HEK293 (cell line): Measurements from ENCODE around the gene NPR3.

ENCODE experiments used
- CTCF ChIA-PET: fragments of 350-600 bp; formaldehyde crosslinking; extraction: SDS; loops from one replicate; lab custom pipeline; 2021; ENCODE audit warnings: antibody characterized with exemption; lab: Yijun Ruan, JAX
- POLR2A ChIA-PET: fragments of 300-600 bp; formaldehyde crosslinking; extraction: SDS; loops from one replicate; lab custom pipeline; 2020; ENCODE audit warnings: antibody characterized with exemption, inconsistent platforms; lab: Yijun Ruan, JAX
- H3K27ac ChIP-seq: fragments of 200-500 bp; sonication (Bioruptor generic); 2 replicates; pipeline ENCODE4 v1.5.1; 2014; ENCODE audit warnings: low read depth, low read length, control low read depth, inconsistent platforms; ENCODE audit errors: extremely low read depth
- H3K36me3 ChIP-seq, 2 experiments: fragments of 200-500 bp in 1 of 2; sonication (Bioruptor generic) in 1 of 2; 1 replicate in 1 of 2; 2 replicates in 1 of 2; pipeline ENCODE4 v1.5.1; 2014 to 2017; ENCODE audit warnings: inconsistent platforms in 2 of 2, low read length in 2 of 2; ENCODE audit not compliant: control insufficient read depth in 2 of 2, insufficient read depth in 1 of 2
- H3K4me1 ChIP-seq: fragments of 200-500 bp; sonication (Bioruptor generic); 2 replicates; pipeline ENCODE4 v1.5.1; 2014; ENCODE audit warnings: mild to moderate bottlenecking, low read length, inconsistent platforms; ENCODE audit not compliant: control insufficient read depth, insufficient read depth
- H3K4me3 ChIP-seq: 2 replicates; pipeline ENCODE4 v1.5.1; 2011; ENCODE audit warnings: low read depth, mild to moderate bottlenecking, control low read depth, low read length, moderate library complexity
- H3K9me3 ChIP-seq: fragments of 200-500 bp; sonication (Bioruptor generic); 2 replicates; pipeline ENCODE4 v1.5.1; 2014; ENCODE audit warnings: low read depth, low read length, inconsistent platforms; ENCODE audit not compliant: control insufficient read depth, insufficient read depth
- BCL11B ChIP-seq: fragments of 450-650 bp; formaldehyde crosslinking; IDR thresholded peaks from 2 replicates; pipeline ENCODE4 v1.5.1; 2016; ENCODE audit warnings: low read depth, missing biosample characterization, missing genetic modification characterization
- FEZF1 ChIP-seq: fragments of 450-650 bp; formaldehyde crosslinking; IDR thresholded peaks from 2 replicates; pipeline ENCODE4 v1.5.1; 2016; ENCODE audit warnings: missing biosample characterization, missing genetic modification characterization
- GLI2 ChIP-seq: fragments of 450-650 bp; formaldehyde crosslinking; IDR thresholded peaks from 2 replicates; pipeline ENCODE4; 2017; ENCODE audit warnings: missing biosample characterization, missing genetic modification characterization, low read depth, borderline replicate concordance
- GLI4 ChIP-seq: fragments of 450-650 bp; formaldehyde crosslinking; IDR thresholded peaks from 2 replicates; pipeline ENCODE4 v1.5.1; 2016; ENCODE audit warnings: missing biosample characterization, missing genetic modification characterization
- GLIS2 ChIP-seq: fragments of 450-650 bp; formaldehyde crosslinking; IDR thresholded peaks from 2 replicates; pipeline ENCODE4 v1.5.1; 2016; ENCODE audit warnings: missing biosample characterization, missing genetic modification characterization
- HOXA7 ChIP-seq: sonication (generic); formaldehyde crosslinking; IDR thresholded peaks from 2 replicates; pipeline ENCODE4 v1.8.1; 2022; ENCODE audit warnings: missing genetic modification reagents, borderline replicate concordance
- KLF7 ChIP-seq: fragments of 450-650 bp; formaldehyde crosslinking; IDR thresholded peaks from 2 replicates; pipeline ENCODE4 v1.5.1; 2016; ENCODE audit warnings: missing biosample characterization, missing genetic modification characterization, borderline replicate concordance
- MZF1 ChIP-seq: fragments of 450-650 bp; formaldehyde crosslinking; IDR thresholded peaks from 2 replicates; pipeline ENCODE4 v1.5.1; 2017; ENCODE audit warnings: missing biosample characterization, missing genetic modification characterization, borderline replicate concordance
- OSR2 ChIP-seq: fragments of 450-650 bp; formaldehyde crosslinking; IDR thresholded peaks from 2 replicates; pipeline ENCODE4 v1.5.1; 2016; ENCODE audit warnings: missing biosample characterization, missing genetic modification characterization
- SALL2 ChIP-seq: fragments of 450-650 bp; formaldehyde crosslinking; IDR thresholded peaks from 2 replicates; pipeline ENCODE4 v1.5.0; 2017; ENCODE audit warnings: missing biosample characterization, mild to moderate bottlenecking, missing genetic modification characterization, borderline replicate concordance
- SCRT2 ChIP-seq: fragments of 450-650 bp; formaldehyde crosslinking; IDR thresholded peaks from 2 replicates; pipeline ENCODE4 v1.5.1; 2016; ENCODE audit warnings: missing biosample characterization, missing genetic modification characterization
- WT1 ChIP-seq: fragments of 450-650 bp; formaldehyde crosslinking; IDR thresholded peaks from 2 replicates; pipeline ENCODE4 v1.5.1; 2016; ENCODE audit warnings: missing biosample characterization, missing genetic modification characterization
- ZEB2 ChIP-seq: fragments of 450-650 bp; formaldehyde crosslinking; IDR thresholded peaks from 2 replicates; pipeline ENCODE4 v1.5.1; 2016; ENCODE audit warnings: missing biosample characterization, missing genetic modification characterization
- ZIC2 ChIP-seq: fragments of 450-650 bp; formaldehyde crosslinking; IDR thresholded peaks from 2 replicates; pipeline ENCODE4 v1.5.1; 2016; ENCODE audit warnings: missing biosample characterization, missing genetic modification characterization
- ZNF10 ChIP-seq: fragments of 450-650 bp; formaldehyde crosslinking; IDR thresholded peaks from 2 replicates; pipeline ENCODE4 v1.5.1; 2017; ENCODE audit warnings: missing biosample characterization, missing genetic modification characterization
- ZNF146 ChIP-seq: fragments of 450-650 bp; formaldehyde crosslinking; IDR thresholded peaks from 2 replicates; pipeline ENCODE4 v1.5.1; 2016; ENCODE audit warnings: missing biosample characterization, missing genetic modification characterization
- ZNF211 ChIP-seq: fragments of 450-650 bp; formaldehyde crosslinking; IDR thresholded peaks from 2 replicates; pipeline ENCODE4 v1.5.1; 2016; ENCODE audit warnings: low read depth, missing biosample characterization, missing genetic modification characterization
- ZNF214 ChIP-seq: fragments of 450-650 bp; formaldehyde crosslinking; IDR thresholded peaks from 2 replicates; pipeline ENCODE4 v1.5.1; 2017; ENCODE audit warnings: missing biosample characterization, mild to moderate bottlenecking, missing genetic modification characterization, borderline replicate concordance
- ZNF239 ChIP-seq: fragments of 450-650 bp; formaldehyde crosslinking; IDR thresholded peaks from 2 replicates; pipeline ENCODE4 v1.5.1; 2016; ENCODE audit warnings: missing biosample characterization, missing genetic modification characterization
- ZNF24 ChIP-seq: fragments of 450-650 bp; formaldehyde crosslinking; IDR thresholded peaks from 2 replicates; pipeline ENCODE4 v1.5.1; 2016; ENCODE audit warnings: missing biosample characterization, missing genetic modification characterization
- ZNF426 ChIP-seq: fragments of 450-650 bp; formaldehyde crosslinking; IDR thresholded peaks from 2 replicates; pipeline ENCODE4 v1.5.1; 2017; ENCODE audit warnings: missing biosample characterization, missing genetic modification characterization, mild to moderate bottlenecking, inconsistent platforms, moderate library complexity
- ZNF473 ChIP-seq: fragments of 450-650 bp; formaldehyde crosslinking; IDR thresholded peaks from 2 replicates; pipeline ENCODE4 v1.5.1; 2017; ENCODE audit warnings: missing biosample characterization, missing genetic modification characterization
- ZNF48 ChIP-seq: fragments of 450-650 bp; formaldehyde crosslinking; IDR thresholded peaks from 2 replicates; pipeline ENCODE4 v1.5.1; 2016; ENCODE audit warnings: missing biosample characterization, missing genetic modification characterization
- ZNF544 ChIP-seq: fragments of 450-650 bp; formaldehyde crosslinking; IDR thresholded peaks from 2 replicates; pipeline ENCODE4 v1.5.0; 2017; ENCODE audit warnings: missing biosample characterization, missing genetic modification characterization
- ZNF585B ChIP-seq: fragments of 450-650 bp; formaldehyde crosslinking; IDR thresholded peaks from 2 replicates; pipeline ENCODE4 v1.5.1; 2016; ENCODE audit warnings: missing biosample characterization, missing genetic modification characterization
- ZNF629 ChIP-seq: fragments of 450-650 bp; formaldehyde crosslinking; IDR thresholded peaks from 2 replicates; pipeline ENCODE4 v1.5.1; 2017; ENCODE audit warnings: missing biosample characterization, missing genetic modification characterization
- ZNF664 ChIP-seq: fragments of 450-650 bp; formaldehyde crosslinking; IDR thresholded peaks from 2 replicates; pipeline ENCODE4 v1.5.1; 2016; ENCODE audit warnings: missing biosample characterization, missing genetic modification characterization
- ZNF670 ChIP-seq: fragments of 450-650 bp; formaldehyde crosslinking; IDR thresholded peaks from 2 replicates; pipeline ENCODE4 v1.5.1; 2016; ENCODE audit warnings: missing biosample characterization, missing genetic modification characterization, low read depth
- ZNF791 ChIP-seq: fragments of 450-650 bp; formaldehyde crosslinking; IDR thresholded peaks from 2 replicates; pipeline ENCODE4 v1.5.1; 2016; ENCODE audit warnings: missing biosample characterization, missing genetic modification characterization
- ZNF830 ChIP-seq: fragments of 450-650 bp; IDR thresholded peaks from 2 replicates; pipeline ENCODE4 v1.5.0; 2018; ENCODE audit warnings: missing biosample characterization, missing genetic modification characterization, low read depth, mild to moderate bottlenecking, moderate library complexity
- TF ChIP-seq, protein P1 (sequence below): fragments of 450-650 bp; formaldehyde crosslinking; IDR thresholded peaks from 2 replicates; pipeline ENCODE4 v1.5.1; 2017; ENCODE audit warnings: missing biosample characterization, missing genetic modification characterization
- TF ChIP-seq, protein P2 (sequence below): fragments of 450-650 bp; formaldehyde crosslinking; IDR thresholded peaks from 2 replicates; pipeline ENCODE4; 2016; ENCODE audit warnings: missing biosample characterization, missing genetic modification characterization
- TF ChIP-seq, protein P3 (sequence below): fragments of 450-650 bp; formaldehyde crosslinking; IDR thresholded peaks from 2 replicates; pipeline ENCODE4 v1.5.1; 2017; ENCODE audit warnings: missing biosample characterization, missing genetic modification characterization

NPR3 gene

DNA sequence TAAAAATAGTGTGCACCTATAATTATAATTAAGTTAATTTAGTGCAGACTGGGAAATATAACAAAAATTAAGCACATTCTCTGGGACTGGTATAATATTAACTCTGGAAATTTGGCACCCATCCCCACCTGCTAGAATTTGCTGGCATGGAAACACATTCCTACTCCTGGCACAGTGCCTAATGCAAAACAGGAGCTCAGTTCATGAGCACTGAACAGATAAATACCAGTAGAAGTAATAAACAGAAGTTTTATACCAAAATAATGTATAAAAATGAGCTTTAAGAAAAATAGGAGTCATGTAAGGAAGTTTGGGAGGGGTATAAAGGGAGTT lies 23.7 kb upstream of the NPR3 start:
- CTCF ChIA-PET: interaction anchor here (0.6 to 0.7 kb wide), 3 partner anchors 20 to 240 kb away, joined by 3 to 5 read pairs (median 3); no protein-coding TSS in a partner anchor

DNA sequence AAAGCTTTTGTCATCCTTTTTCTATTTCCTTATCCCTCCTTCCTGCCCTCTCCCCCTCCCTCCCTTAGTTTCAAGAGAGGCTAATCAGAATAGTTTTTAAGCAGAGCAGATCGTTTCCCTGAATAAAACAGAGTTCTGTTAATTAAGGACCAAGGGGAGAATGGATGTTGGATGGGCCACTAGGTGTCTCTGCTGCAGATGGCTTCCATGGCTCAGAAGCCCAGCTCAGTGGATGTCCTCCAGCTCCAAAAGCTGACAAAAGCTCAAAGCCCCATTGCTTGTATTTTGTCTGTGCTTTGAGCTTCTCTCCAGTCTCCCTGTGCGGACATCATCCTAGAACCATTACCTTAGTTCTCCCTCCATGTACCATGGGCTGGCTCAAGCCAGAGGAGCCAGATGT lies 21.0 kb upstream of the NPR3 start:
- no peak for TF ChIP-seq MZF1
- TF ChIP-seq WT1: no peak
- no peak for TF ChIP-seq ZNF426 (tag by site-specific recombination)
- no peak for TF ChIP-seq ZNF544
- TF ChIP-seq ZNF629 (tag by site-specific recombination): no peak
- TF ChIP-seq FEZF1: no peak
- no peak for TF ChIP-seq ZEB2
- no peak for TF ChIP-seq GLIS2 (tag by site-specific recombination)
- TF ChIP-seq ZNF214 (tag by site-specific recombination): no peak
- TF ChIP-seq KLF7 (tag by site-specific recombination): no peak
- TF ChIP-seq BCL11B (tag by site-specific recombination): no peak
- no peak for TF ChIP-seq ZNF48
- no peak for TF ChIP-seq ZNF670
- no peak for TF ChIP-seq ZNF791 (tag by site-specific recombination)
- no peak for TF ChIP-seq ZNF473
- no peak for TF ChIP-seq ZNF24 (tag by site-specific recombination)
- TF ChIP-seq, protein P1, sequence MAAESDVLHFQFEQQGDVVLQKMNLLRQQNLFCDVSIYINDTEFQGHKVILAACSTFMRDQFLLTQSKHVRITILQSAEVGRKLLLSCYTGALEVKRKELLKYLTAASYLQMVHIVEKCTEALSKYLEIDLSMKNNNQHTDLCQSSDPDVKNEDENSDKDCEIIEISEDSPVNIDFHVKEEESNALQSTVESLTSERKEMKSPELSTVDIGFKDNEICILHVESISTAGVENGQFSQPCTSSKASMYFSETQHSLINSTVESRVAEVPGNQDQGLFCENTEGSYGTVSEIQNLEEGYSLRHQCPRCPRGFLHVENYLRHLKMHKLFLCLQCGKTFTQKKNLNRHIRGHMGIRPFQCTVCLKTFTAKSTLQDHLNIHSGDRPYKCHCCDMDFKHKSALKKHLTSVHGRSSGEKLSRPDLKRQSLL (tag by site-specific recombination): no peak
- CTCF ChIA-PET: interaction anchor here (0.9 to 1.4 kb wide), 4 partner anchors 9 to 734 kb away, joined by 3 to 4 read pairs (median 4); no protein-coding TSS in a partner anchor
- no peaks in the 10 kb centered on the region for H3K4me1 ChIP-seq
- H3K36me3 ChIP-seq: no peaks in the 10 kb centered on the region
- H3K4me3 ChIP-seq: no peak overlapping the region
- H3K27ac ChIP-seq: no peak overlapping the region
- POLR2A ChIA-PET: no interaction called here
- no peaks in the 10 kb centered on the region for H3K9me3 ChIP-seq

More for the DNA sequence above, 23.7 kb upstream of the NPR3 start:
- TF ChIP-seq ZNF664 (tag by site-specific recombination) (no peak), ZNF211 (tag by site-specific recombination) (no peak)
- TF ChIP-seq, protein P2, sequence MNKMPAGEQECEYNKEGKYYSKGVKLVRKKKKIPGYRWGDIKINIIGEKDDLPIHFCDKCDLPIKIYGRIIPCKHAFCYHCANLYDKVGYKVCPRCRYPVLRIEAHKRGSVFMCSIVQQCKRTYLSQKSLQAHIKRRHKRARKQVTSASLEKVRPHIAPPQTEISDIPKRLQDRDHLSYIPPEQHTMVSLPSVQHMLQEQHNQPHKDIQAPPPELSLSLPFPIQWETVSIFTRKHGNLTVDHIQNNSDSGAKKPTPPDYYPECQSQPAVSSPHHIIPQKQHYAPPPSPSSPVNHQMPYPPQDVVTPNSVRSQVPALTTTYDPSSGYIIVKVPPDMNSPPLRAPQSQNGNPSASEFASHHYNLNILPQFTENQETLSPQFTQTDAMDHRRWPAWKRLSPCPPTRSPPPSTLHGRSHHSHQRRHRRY (tag by site-specific recombination): no peak
- Histone ChIP-seq H3K4me3 (no peak overlapping the region), H3K4me1 (no peaks in the 10 kb centered on the region), H3K27ac (no peak overlapping the region), H3K9me3 (no peaks in the 10 kb centered on the region; the same call in 1 of the 2 replicates), H3K36me3 (no peaks in the 10 kb centered on the region)
- POLR2A ChIA-PET: no interaction called here

DNA sequence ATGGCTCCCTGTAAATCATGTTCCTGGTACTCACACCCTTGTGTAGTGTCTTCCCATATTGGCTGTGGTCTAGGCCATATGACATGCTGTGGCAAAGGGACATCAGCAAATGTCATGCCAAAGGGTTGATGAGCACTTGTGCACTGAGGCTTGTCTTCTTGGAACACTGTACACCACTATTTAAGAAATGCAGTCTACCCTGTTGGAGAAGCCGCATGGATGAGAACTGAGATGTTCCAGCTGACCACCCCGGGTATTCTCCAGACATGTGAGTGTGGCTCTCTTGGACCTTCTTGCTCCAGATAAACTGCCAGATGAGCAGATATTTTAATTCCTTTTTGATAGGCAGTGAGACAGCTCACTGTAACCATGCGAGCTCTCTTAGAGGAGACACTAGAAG lies 20.5 kb upstream of the NPR3 start:
- CTCF ChIA-PET: interaction anchor here (1.4 kb wide), 1 partner anchor 16 kb away, joined by 4 read pairs; no protein-coding TSS in a partner anchor
- H3K27ac ChIP-seq: no peak overlapping the region
- POLR2A ChIA-PET: no interaction called here
- TF ChIP-seq ZNF239 (tag by site-specific recombination): no peak
- no peak for TF ChIP-seq ZNF585B (tag by site-specific recombination)
- no peak for TF ChIP-seq ZNF146 (tag by site-specific recombination)
- TF ChIP-seq ZIC2 (tag by site-specific recombination): no peak
- no peak for TF ChIP-seq GLI4
- no peak for TF ChIP-seq ZNF830 (tag by site-specific recombination)
- TF ChIP-seq, protein P3, sequence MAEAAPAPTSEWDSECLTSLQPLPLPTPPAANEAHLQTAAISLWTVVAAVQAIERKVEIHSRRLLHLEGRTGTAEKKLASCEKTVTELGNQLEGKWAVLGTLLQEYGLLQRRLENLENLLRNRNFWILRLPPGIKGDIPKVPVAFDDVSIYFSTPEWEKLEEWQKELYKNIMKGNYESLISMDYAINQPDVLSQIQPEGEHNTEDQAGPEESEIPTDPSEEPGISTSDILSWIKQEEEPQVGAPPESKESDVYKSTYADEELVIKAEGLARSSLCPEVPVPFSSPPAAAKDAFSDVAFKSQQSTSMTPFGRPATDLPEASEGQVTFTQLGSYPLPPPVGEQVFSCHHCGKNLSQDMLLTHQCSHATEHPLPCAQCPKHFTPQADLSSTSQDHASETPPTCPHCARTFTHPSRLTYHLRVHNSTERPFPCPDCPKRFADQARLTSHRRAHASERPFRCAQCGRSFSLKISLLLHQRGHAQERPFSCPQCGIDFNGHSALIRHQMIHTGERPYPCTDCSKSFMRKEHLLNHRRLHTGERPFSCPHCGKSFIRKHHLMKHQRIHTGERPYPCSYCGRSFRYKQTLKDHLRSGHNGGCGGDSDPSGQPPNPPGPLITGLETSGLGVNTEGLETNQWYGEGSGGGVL: no peak
- no peak for TF ChIP-seq HOXA7 (CRISPR knock-in tag)
- no peak for TF ChIP-seq ZNF10 (tag by site-specific recombination)
- TF ChIP-seq SCRT2 (tag by site-specific recombination): no peak
- TF ChIP-seq SALL2 (tag by site-specific recombination): no peak
- TF ChIP-seq GLI2 (tag by site-specific recombination): no peak
- TF ChIP-seq OSR2 (tag by site-specific recombination): no peak

More for the DNA sequence above, 20.5 kb upstream of the NPR3 start:
- H3K4me3 ChIP-seq: no peak overlapping the region
- no peaks in the 10 kb centered on the region for H3K4me1 ChIP-seq
- H3K36me3 ChIP-seq: no peaks in the 10 kb centered on the region
- H3K9me3 ChIP-seq: no peaks in the 10 kb centered on the region
